HepG2 (cell line): ENCODE results near the gene CEBPA. TPM values are rescaled to one million over a fixed set of nuclear protein-coding genes. Genes with fewer than 3 reads are reported as not detected.
A peak's percentile ranks its signal among the peaks of the same experiment; 100 is the strongest.

Source experiments
- BRCA1 ChIP-seq: sonication (generic); formaldehyde crosslinking; IDR thresholded peaks from 2 replicates; pipeline ENCODE4 v1.4.0; 2020; ENCODE audit warnings: missing genetic modification reagents
- HNRNPLL ChIP-seq: fragments of 200-400 bp; formaldehyde crosslinking; IDR thresholded peaks from 2 replicates; pipeline ENCODE4 v1.6.1; 2017; ENCODE audit warnings: mild to moderate bottlenecking, low read depth, low read length; ENCODE audit not compliant: poor library complexity, severe bottlenecking
- HOXA7 ChIP-seq: sonication (generic); formaldehyde crosslinking; IDR thresholded peaks from 2 replicates; pipeline ENCODE4 v1.8.1; 2022; ENCODE audit warnings: mild to moderate bottlenecking, missing genetic modification reagents, moderate library complexity
- MIXL1 ChIP-seq: IDR thresholded peaks from 2 replicates; pipeline ENCODE4 v1.6.1; 2016
- NR3C1 ChIP-seq: sonication (generic); formaldehyde crosslinking; IDR thresholded peaks from 2 replicates; pipeline ENCODE4 v1.4.0; 2020; ENCODE audit warnings: missing genetic modification reagents
- RELA ChIP-seq: sonication (generic); formaldehyde crosslinking; IDR thresholded peaks from 2 replicates; pipeline ENCODE4 v1.4.0; 2020; ENCODE audit warnings: missing genetic modification reagents
- REXO4 ChIP-seq: sonication (generic); formaldehyde crosslinking; IDR thresholded peaks from 2 replicates; pipeline ENCODE4 v1.8.0; 2022; ENCODE audit warnings: missing genetic modification reagents, mild to moderate bottlenecking, borderline replicate concordance
- SKI ChIP-seq: fragments of 450-650 bp; IDR thresholded peaks from one replicate; pipeline ENCODE4 v1.6.1; 2018; ENCODE audit warnings: mild to moderate bottlenecking; ENCODE audit not compliant: partially characterized antibody
- TBX3 ChIP-seq: fragments of 450-650 bp; IDR thresholded peaks from 2 replicates; pipeline ENCODE4 v1.6.1; 2017; ENCODE audit warnings: antibody characterized with exemption, mild to moderate bottlenecking, inconsistent platforms, borderline replicate concordance
- ZC3H13 ChIP-seq: sonication (generic); formaldehyde crosslinking; IDR thresholded peaks from 2 replicates; pipeline ENCODE4 v1.8.1; 2023; ENCODE audit warnings: mild to moderate bottlenecking, missing genetic modification reagents, moderate library complexity
- ZNF256 ChIP-seq: sonication (generic); formaldehyde crosslinking; conservative IDR thresholded peaks from 2 replicates; pipeline ENCODE4 v1.4.0; 2020; ENCODE audit warnings: missing genetic modification reagents
- ZNF543 ChIP-seq: sonication (generic); formaldehyde crosslinking; IDR thresholded peaks from 2 replicates; pipeline ENCODE4 v1.4.0; 2020; ENCODE audit warnings: mild to moderate bottlenecking, missing genetic modification reagents
- ZNF605 ChIP-seq: sonication (generic); formaldehyde crosslinking; IDR thresholded peaks from 2 replicates; pipeline ENCODE4 v1.8.0; 2022; ENCODE audit warnings: mild to moderate bottlenecking, missing genetic modification reagents
- ZNF670 ChIP-seq: sonication (generic); formaldehyde crosslinking; IDR thresholded peaks from 2 replicates; pipeline ENCODE4 v1.8.0; 2022; ENCODE audit warnings: mild to moderate bottlenecking, missing genetic modification reagents, borderline replicate concordance
- polyA plus RNA-seq, 8 experiments: library from polyadenylated mRNA; depleted of rRNA in 3 of 8; stranded (reverse) in 7 of 8; unstranded in 1 of 8; fragments of >200 nt; fragmentation: Illumina TruSeq in 4 of 8; extraction: Trizol in 4 of 8; gene quantifications; 2 replicates each; pipeline versions ENCODE4 v1.2.1 to v1.2.3, GENCODE V29; 2011 to 2016; ENCODE audit warnings: low read depth in 4 of 8, missing spikeins in 1 of 8, mixed read lengths in 1 of 8; ENCODE audit not compliant: insufficient read depth in 1 of 8
- total RNA-seq, 5 experiments: library from RNA; depleted of rRNA; stranded (reverse); fragments of >200 nt; fragmentation: Illumina TruSeq; extraction: Trizol; gene quantifications; 2 replicates each; pipeline ENCODE4 v1.2.3, GENCODE V29; 2016; ENCODE audit warnings: low read depth in 1 of 5
- TF ChIP-seq, protein P1 (sequence below): conservative IDR thresholded peaks from 2 replicates; pipeline ENCODE4 v1.6.1; 2018; ENCODE audit warnings: missing genetic modification reagents
- TF ChIP-seq, protein P2 (sequence below), 2 experiments: fragments of 450-650 bp in 1 of 2; sonication (generic) in 1 of 2; formaldehyde crosslinking; IDR thresholded peaks; 2 replicates each; pipeline versions ENCODE4 v1.5.0 to v1.8.0; 2020 to 2022; ENCODE audit warnings: mild to moderate bottlenecking in 1 of 2, missing genetic modification reagents in 1 of 2
- TF ChIP-seq, protein P3 (sequence below): sonication (generic); formaldehyde crosslinking; IDR thresholded peaks from 2 replicates; pipeline ENCODE4 v1.5.0; 2020; ENCODE audit warnings: mild to moderate bottlenecking, missing genetic modification reagents, borderline replicate concordance
- TF ChIP-seq, protein P4 (sequence below): sonication (generic); formaldehyde crosslinking; IDR thresholded peaks from 2 replicates; pipeline ENCODE4 v1.8.0; 2022; ENCODE audit warnings: missing genetic modification reagents, mild to moderate bottlenecking, inconsistent platforms, borderline replicate concordance

The CEBPA gene
- total and polyA plus RNA-seq, 2 of the 13 experiments (the other 11 are each of a cell fraction or from before 2014, with no cell fraction given) = 24.8 to 103 TPM

DNA sequence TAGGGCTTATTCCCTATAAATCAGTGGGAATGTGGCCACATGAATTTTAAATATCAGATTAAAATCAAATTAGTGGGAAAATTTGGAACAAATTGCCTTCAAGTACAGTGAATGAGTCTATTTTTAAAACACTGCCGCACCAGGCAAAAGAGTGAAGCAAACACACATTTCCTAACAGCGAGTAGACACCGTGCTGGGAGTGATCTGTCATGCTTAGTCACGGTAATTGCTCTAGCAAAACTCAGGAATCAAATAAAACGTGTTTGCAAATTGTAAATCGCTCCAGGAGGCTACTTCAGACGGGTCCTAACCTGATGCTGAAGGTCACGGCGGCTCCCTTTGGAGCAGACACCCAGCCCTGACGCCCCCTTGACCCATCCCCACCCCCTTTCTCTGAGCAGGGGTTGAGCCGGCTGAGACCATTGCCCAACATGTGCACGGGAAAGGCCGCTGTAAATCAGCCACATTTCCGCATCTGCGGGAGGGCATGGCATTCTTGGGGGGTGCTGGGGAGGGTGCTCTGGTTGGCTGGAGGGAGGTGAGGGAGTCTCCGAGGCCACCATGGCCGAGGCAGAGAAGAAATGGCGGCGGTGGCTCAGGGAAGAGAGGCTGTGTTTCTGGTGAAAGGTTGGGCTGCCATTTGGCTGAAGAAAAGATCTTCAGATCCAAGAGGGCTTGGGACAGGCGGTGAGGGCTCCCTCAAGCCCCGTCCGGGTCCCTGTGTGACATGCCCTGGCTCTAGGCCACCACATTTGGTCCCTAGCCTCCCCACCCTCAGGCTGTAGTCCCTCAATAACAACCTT is 8.9 kb downstream of the CEBPA start (continued):
- TF ChIP-seq TBX3 = peak; percentile 62; the same call in 1 of the 2 replicates
- TF ChIP-seq, protein P1, sequence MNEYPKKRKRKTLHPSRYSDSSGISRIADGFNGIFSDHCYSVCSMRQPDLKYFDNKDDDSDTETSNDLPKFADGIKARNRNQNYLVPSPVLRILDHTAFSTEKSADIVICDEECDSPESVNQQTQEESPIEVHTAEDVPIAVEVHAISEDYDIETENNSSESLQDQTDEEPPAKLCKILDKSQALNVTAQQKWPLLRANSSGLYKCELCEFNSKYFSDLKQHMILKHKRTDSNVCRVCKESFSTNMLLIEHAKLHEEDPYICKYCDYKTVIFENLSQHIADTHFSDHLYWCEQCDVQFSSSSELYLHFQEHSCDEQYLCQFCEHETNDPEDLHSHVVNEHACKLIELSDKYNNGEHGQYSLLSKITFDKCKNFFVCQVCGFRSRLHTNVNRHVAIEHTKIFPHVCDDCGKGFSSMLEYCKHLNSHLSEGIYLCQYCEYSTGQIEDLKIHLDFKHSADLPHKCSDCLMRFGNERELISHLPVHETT (CRISPR knock-in tag) = peak; percentile 69
- peak; percentile 84 for TF ChIP-seq SKI
- no peak for TF ChIP-seq ZNF605
- TF ChIP-seq REXO4 (CRISPR knock-in tag) = no peak
- TF ChIP-seq, protein P2, sequence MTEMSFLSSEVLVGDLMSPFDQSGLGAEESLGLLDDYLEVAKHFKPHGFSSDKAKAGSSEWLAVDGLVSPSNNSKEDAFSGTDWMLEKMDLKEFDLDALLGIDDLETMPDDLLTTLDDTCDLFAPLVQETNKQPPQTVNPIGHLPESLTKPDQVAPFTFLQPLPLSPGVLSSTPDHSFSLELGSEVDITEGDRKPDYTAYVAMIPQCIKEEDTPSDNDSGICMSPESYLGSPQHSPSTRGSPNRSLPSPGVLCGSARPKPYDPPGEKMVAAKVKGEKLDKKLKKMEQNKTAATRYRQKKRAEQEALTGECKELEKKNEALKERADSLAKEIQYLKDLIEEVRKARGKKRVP (CRISPR knock-in tag; IDR thresholded peaks at IDR 0.05) = no peak
- TF ChIP-seq NR3C1 (CRISPR knock-in tag) = no peak
- no peak for TF ChIP-seq ZNF256 (CRISPR knock-in tag)
- no peak for TF ChIP-seq ZNF543 (CRISPR knock-in tag)
- TF ChIP-seq HOXA7 (CRISPR knock-in tag) = no peak
- no peak for TF ChIP-seq ZC3H13 (CRISPR knock-in tag)
- TF ChIP-seq MIXL1 (CRISPR knock-in tag) = no peak
- TF ChIP-seq BRCA1 (CRISPR knock-in tag) = no peak
- TF ChIP-seq ZNF670 (CRISPR knock-in tag) = no peak
- TF ChIP-seq HNRNPLL = peak; percentile 61
- TF ChIP-seq, protein P3, sequence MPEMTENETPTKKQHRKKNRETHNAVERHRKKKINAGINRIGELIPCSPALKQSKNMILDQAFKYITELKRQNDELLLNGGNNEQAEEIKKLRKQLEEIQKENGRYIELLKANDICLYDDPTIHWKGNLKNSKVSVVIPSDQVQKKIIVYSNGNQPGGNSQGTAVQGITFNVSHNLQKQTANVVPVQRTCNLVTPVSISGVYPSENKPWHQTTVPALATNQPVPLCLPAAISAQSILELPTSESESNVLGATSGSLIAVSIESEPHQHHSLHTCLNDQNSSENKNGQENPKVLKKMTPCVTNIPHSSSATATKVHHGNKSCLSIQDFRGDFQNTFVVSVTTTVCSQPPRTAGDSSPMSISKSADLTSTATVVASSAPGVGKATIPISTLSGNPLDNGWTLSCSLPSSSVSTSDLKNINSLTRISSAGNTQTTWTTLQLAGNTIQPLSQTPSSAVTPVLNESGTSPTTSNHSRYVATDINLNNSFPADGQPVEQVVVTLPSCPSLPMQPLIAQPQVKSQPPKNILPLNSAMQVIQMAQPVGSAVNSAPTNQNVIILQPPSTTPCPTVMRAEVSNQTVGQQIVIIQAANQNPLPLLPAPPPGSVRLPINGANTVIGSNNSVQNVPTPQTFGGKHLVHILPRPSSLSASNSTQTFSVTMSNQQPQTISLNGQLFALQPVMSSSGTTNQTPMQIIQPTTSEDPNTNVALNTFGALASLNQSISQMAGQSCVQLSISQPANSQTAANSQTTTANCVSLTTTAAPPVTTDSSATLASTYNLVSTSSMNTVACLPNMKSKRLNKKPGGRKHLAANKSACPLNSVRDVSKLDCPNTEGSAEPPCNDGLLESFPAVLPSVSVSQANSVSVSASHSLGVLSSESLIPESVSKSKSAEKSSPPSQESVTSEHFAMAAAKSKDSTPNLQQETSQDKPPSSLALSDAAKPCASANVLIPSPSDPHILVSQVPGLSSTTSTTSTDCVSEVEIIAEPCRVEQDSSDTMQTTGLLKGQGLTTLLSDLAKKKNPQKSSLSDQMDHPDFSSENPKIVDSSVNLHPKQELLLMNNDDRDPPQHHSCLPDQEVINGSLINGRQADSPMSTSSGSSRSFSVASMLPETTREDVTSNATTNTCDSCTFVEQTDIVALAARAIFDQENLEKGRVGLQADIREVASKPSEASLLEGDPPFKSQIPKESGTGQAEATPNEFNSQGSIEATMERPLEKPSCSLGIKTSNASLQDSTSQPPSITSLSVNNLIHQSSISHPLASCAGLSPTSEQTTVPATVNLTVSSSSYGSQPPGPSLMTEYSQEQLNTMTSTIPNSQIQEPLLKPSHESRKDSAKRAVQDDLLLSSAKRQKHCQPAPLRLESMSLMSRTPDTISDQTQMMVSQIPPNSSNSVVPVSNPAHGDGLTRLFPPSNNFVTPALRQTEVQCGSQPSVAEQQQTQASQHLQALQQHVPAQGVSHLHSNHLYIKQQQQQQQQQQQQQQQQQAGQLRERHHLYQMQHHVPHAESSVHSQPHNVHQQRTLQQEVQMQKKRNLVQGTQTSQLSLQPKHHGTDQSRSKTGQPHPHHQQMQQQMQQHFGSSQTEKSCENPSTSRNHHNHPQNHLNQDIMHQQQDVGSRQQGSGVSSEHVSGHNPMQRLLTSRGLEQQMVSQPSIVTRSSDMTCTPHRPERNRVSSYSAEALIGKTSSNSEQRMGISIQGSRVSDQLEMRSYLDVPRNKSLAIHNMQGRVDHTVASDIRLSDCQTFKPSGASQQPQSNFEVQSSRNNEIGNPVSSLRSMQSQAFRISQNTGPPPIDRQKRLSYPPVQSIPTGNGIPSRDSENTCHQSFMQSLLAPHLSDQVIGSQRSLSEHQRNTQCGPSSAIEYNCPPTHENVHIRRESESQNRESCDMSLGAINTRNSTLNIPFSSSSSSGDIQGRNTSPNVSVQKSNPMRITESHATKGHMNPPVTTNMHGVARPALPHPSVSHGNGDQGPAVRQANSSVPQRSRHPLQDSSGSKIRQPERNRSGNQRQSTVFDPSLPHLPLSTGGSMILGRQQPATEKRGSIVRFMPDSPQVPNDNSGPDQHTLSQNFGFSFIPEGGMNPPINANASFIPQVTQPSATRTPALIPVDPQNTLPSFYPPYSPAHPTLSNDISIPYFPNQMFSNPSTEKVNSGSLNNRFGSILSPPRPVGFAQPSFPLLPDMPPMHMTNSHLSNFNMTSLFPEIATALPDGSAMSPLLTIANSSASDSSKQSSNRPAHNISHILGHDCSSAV (CRISPR knock-in tag) = no peak
- TF ChIP-seq, protein P4, sequence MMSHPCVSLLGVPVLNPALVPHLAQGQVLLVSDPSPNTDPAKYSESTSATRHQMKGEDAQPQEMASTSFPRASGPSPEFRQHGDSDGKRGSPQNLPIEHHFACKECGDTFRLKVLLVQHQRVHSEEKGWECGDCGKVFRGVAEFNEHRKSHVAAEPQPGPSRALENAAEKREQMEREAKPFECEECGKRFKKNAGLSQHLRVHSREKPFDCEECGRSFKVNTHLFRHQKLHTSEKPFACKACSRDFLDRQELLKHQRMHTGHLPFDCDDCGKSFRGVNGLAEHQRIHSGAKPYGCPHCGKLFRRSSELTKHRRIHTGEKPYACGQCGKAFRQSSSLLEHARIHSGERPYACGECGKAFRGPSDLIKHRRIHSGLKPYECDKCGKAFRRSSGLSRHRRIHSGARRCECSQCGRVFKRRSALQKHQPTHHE = no peak
- no peak for TF ChIP-seq RELA (CRISPR knock-in tag)
